DLD1 (cell line): ENCODE measurements around the gene GGT7.
"Not testable (repeated sequence)": the region's sequence is repeated elsewhere in the genome, so short reads cannot be mapped to it uniquely, and the experiment has no call there.

Source experiments
- in situ Hi-C: cut with HindIII; loops from 2 replicates; pipeline ENCODE4 v1.10.0; 2017; ENCODE audit warnings: low sequenced_read_pairs

The GGT7 gene, protein sequence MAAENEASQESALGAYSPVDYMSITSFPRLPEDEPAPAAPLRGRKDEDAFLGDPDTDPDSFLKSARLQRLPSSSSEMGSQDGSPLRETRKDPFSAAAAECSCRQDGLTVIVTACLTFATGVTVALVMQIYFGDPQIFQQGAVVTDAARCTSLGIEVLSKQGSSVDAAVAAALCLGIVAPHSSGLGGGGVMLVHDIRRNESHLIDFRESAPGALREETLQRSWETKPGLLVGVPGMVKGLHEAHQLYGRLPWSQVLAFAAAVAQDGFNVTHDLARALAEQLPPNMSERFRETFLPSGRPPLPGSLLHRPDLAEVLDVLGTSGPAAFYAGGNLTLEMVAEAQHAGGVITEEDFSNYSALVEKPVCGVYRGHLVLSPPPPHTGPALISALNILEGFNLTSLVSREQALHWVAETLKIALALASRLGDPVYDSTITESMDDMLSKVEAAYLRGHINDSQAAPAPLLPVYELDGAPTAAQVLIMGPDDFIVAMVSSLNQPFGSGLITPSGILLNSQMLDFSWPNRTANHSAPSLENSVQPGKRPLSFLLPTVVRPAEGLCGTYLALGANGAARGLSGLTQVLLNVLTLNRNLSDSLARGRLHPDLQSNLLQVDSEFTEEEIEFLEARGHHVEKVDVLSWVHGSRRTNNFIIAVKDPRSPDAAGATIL

DNA sequence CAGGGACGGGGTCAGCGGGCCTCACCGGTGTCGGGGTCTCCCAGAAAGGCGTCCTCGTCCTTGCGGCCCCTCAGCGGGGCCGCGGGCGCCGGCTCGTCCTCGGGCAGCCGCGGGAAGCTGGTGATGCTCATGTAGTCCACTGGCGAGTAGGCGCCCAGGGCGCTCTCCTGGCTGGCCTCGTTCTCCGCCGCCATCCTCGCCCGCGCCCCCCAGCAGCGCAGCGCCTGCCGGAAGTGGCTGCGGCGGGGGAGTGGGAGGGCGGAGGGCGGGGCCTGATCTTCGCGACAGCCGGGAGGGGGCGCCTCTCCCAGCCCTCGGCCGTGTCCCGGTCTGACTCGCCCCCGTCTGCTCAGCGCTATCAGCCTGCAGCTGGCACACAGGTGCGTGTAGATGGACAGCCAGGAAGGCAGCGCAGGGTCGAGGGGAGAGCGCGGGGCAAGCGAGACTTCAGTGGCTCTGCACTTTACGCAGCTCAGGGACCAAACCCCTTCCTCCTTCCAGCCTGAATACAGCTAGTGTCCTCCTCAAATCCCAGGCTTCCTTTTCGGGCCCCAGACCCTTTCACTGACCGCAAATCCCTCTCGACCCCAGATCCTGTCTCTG, at the start of gene GGT7:
Gene GGT7 (minus strand): TSS at position 235 of the 603 bp plus-strand sequence. CDS start 41 bp downstream, at position 194.
- in situ Hi-C loops, result no loop called here

DNA sequence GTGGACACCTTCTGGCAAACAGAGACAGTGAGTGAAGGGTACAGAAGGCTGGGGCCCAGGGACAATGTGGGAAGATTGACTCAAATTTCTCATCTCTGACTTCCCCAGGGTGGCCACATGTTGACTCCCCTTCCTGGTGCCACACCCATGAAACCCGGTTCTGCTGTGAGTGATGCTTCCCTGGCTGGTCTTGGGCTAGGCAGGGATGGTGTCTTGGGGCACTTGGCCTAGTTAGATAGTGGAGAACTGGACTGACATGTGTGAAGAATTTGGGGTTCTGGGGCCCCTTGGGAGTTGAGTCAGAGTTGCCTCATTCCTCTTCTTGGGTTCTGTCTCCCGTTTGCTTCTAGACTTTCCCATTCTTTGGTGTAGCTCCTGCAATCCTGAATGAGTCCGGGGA, 48.8 kb upstream of the GGT7 start:
- in situ Hi-C loops, result loop anchor here (25.0 kb wide), 1 partner anchor 116 kb away; no protein-coding TSS in a partner anchor

DNA sequence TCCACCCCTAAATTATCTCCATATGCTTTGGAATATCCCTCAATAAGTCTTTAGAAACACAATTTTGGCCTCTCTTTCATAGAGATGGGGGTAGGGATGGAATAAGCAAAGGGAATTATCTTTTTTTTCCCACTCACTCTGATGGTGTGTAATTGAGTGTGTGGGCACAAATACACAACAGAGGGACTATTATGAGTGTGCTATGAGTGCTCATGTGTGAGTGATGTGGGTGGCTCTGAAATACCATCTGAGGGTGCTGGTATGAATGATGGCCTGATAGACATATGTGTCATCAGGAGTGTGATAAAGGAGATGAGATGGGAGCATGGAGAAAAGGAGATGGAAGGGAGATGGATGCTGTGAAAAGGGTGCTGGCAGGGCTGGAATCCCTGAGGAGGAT, 47.4 kb upstream of the GGT7 start:
- in situ Hi-C loops, result loop anchor here (25.0 kb wide), 1 partner anchor 117 kb away; no protein-coding TSS in a partner anchor

DNA sequence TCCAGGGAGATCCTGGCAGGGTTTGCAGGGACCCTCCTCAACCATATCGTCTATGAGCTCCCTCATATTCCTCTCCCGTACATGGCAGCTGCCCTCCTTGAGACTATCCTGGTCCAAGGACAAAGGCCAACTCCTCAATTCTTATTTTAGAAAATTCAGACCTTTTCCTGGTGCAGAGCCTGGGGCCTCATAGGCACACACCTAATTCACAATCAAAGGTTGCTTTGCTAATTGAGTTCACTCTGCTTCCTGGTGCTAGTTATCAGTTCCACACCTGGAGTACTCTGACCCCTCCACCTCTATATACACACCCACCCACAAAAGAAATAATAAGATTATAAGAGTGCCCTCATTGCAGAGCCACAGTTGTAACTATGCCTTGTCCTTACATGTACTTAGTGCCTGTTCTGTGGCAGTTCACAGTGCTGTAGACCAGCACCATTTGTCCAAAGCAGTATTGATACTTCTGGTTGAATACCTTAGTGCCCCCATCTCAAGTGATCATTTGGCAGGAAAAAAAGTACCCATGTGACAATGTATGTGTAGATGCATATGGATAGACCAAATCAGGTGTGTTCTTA, 44.2 kb upstream of the GGT7 start:
- in situ Hi-C loops, result loop anchor here (25.0 kb wide), 1 partner anchor 120 kb away; no protein-coding TSS in a partner anchor

DNA sequence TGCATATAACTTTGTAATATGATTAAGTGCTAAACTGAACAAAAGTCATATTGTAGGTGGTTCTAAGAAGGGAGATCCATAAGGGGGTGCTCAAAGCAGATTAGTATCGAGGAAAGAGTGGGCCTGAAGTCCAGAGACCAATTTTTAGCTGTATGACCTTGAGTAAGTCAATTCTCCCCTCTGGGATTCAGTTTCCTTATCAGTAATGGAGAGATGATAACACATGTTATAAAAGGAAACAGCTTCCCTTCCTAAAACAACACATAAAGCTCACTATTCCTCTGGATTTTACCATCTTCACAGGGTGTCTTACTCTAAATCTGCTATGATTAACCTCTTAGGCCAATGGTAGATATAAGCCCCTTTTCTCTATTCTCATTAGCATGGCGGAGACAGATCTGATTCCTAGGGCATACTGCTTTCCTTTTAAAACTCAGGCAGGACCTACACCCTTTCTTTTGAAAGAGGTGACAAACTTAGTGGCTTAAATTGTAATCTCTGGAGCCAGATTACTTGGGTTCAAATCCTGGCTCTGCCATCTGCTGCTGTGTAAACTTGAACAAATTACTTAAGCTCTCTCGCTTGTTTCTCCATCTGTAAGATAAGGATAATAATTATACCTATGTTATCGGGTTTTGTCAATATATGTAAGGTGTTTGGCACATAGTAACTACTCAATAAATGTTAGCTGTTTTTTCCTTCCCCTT, 43.2 kb upstream of the GGT7 start:
- in situ Hi-C loops, result loop anchor here (25.0 kb wide), 1 partner anchor 121 kb away; no protein-coding TSS in a partner anchor

DNA sequence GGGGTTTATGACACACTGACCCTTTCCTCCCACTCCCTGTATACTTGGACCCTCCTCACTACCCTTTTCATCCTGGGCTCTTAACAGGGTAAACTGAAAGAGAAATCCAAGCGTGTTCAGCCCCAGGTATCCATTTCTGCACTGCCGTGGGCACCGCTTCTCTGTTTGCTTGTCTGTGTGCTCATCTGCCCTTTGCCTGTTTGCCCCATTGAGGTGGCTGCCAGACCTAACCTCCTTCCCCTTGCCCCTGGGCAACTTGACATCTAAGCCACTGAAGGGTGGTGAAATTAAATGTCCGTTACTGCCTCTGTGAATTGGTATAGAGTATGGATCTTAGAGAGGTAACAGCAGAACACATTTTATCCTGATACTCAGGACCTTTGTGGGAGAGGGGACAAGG, 42.5 kb upstream of the GGT7 start:
- in situ Hi-C loops, result loop anchor here (25.0 kb wide), 1 partner anchor 122 kb away; no protein-coding TSS in a partner anchor

DNA sequence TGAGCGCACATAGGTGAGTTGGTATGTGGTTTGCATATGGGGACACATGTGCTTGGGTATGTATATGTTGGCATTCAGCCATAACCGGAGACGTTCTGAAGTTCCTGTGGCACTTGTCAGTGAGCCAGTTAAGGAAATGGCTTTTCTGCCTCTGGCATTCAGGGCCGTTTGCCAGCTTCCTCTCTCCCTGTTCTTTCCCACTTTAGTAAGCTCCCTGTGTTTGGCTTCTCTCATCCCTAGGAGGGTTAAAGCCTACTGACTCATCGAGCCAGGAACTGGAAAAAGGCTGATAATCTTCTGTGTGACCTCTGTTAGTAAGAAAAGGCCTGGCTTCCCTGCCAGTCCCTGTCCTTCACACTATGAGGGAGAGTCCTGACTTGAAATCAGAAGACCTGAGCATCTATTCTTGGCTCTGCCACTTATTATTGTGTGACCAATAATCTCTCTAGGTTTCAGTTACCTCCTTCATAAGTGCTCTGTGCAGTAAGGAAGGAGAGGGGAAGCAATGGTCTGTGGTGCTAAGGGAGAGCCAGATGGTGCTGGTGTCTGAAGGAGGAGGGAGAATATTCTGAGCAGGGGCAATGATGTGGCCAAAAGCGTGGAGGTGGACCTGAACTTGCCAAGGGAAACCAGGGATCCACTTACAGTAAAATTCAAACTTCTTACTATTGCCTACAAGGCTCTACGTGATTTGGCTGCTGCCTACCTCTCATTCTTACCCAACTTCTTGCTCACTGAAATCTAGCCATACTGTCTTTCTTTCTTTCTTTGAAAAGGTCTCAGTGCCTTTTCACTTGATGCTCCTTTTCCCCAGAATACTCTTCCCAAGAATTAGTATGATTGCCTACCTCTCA, 35.2 kb upstream of the GGT7 start:
- in situ Hi-C loops, result loop anchor here (25.0 kb wide), 1 partner anchor 129 kb away; no protein-coding TSS in a partner anchor

DNA sequence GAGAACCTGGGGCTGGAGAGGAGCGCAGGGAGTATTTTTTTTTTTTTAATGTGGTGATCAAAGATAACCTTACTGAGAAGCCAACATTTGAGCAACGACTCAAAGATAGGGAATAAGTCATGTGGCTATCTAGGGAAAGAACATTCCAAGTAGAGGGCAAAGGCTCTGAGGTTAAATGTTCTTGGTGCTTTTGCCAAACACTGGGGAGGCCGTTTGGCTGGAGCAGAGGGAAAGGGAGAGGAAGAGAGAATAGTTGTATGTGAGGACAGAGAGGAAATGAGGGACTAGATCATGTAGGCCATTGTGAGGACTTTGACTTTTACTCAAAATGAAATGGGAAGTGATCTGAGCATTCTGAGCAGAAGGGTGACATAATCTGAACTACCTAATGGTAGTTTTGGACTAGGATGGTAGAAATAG, 31.6 kb upstream of the GGT7 start:
- in situ Hi-C loops, result loop anchor here (25.0 kb wide), 1 partner anchor 133 kb away; no protein-coding TSS in a partner anchor

DNA sequence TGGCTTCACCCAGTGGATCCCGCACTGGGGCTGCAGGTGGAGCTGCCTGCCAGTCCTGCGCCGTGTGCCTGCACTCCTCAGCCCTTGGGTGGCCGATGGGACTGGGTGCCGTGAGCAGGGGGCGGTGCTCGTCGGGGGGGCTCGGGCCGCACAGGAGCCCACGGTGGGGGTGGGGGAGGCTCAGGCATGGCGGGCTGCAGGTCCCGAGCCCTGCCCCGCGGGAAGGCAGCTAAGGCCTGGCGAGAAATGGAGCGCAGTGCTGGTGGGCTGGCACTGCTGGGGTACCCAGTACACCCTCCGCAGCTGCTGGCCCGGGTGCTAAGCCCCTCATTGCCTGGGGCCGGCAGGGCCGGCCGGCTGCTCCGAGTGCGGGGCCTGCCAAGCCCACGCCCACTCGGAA, 26.1 kb upstream of the GGT7 start:
- in situ Hi-C loops, result not testable (repeated sequence)

DNA sequence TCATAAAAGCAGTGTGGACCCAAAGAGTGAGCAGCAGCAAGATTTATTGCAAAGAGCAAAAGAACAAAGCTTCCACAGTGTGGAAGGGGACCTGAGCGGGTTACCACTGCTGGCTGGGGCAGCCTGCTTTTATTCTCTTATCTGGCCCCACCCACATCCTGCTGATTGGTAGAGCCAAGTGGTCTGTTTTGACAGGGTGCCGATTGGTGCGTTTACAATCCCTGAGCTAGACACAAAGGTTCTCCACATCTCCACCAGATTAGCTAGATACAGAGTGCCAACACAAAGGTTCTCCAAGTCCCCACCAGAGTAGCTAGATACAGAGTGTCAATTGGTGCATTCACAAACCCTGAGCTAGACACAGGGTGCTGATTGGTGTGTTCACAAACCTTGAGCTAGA, 25.5 kb upstream of the GGT7 start:
- in situ Hi-C loops, result not testable (repeated sequence)

DNA sequence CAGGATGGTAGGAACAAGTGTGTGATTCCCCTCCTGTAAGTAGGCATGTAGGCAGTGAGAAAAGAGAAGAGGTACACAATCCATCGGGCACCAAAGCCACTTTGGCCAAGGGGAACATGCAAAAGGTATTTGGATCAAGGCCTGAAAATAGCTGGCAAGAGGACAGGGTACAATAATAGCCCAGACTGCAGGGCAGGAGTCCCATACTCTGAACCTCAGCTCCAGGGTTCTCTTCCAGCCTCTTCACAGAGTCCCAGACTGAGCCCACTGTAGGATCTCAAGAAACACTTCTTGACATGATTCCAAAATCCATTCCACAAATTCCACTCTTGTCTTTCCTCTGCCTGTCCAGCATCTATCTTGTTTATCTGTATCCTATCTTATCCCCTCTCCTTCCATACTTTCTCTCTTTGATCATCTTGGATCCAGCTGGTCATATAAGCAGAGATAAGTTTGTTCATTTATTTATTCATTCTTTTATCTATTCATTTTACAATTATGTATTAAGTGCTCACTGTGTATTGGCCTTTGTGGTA, 23.5 kb upstream of the GGT7 start:
- in situ Hi-C loops, result no loop called here

DNA sequence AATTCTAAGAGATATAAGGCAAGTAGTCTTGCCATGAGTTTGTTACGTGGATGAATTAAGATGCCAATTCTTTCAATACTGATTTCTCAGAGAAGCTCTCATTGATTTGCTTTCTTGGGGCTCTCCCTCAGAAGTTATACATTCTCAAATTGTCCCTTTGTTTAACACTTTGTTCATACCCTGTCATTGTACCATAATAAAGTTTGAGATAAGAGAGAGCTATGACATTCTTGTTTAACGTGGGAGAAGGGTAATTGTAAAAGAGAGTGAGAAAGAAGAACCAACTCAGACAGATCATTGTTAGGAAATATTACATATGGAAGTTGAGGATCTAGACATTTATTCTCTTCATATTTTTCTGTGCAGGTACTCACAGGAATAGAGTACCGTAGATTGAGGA, 22.8 kb upstream of the GGT7 start:
- in situ Hi-C loops, result no loop called here

DNA sequence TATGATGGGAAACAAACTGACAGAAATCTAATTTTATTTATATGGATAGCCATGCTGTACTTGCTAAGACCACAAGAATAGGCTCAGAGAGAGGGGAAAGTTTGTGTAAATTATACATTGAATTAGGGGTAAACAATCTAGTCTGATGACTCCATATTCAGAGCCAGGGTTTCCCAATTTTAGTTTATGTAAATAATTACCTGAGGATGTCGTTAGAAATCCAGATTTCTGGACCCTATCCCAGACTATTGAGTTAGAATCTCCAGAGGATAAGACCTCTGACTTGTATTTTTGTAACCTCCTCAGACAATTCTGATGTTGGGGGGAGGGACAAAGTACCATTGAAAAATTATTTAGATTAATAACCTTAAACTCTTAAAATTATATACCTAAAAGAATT, 22.1 kb upstream of the GGT7 start:
- in situ Hi-C loops, result no loop called here

DNA sequence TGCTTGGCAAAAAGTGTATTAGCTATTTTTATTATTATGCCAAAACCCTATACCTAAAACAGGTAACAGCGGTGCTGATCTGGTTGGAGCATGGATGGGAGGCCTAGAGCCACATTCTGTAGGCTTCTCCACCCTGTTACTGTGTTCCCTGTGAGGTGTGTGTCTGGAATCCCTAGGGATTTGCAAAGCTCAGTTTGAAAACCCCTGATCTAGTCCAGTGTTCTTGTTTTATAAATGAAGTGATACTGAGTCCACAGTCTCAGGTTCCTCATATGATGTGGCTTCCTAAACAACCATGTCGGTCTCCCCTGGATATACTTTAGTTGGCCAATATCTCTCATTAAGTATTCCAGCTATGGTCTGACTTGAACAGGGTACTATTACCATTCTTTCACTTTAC, 20.0 kb upstream of the GGT7 start:
- in situ Hi-C loops, result no loop called here

DNA sequence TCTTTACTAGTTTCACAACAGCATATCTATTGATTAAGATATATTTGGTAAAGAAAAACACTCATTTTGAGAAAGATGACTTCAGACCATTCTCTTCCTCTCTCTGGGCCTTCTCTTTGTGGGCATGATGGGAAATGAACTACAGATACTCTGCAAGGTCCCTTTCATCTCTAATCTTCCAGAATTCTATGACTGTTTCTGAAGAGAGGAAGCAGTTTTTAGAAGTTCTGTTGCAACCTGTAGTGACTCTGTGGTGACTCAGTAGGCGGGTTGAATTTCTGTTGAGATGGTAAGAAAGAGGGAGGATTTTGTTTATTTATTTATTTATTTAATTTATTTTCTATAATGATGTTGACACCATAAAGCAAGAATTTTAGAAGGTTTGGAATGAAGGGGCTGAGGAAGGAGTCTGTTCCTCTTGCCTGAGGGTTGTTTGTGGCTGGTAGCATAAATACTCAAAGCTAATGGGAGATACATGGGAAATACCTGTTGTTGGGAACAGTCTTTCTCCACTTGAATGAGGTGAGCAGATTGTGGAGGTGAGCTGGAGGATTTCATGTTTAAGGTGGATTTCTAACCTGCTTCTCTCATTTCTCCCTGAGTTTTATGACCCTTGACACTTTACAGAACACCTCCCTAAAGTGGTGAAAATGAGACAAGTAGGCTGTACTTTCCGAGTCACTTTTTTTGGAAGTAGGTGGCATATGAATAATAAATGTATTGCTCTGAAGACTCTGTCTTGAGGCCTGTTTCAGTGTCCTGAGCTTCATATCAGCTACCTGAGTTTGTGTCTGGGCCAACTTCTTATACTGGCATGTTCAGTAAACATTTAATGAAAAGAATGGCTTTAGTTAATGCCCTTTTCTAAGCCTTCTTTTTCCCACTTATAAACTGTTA, 18.8 kb upstream of the GGT7 start:
- in situ Hi-C loops, result no loop called here

DNA sequence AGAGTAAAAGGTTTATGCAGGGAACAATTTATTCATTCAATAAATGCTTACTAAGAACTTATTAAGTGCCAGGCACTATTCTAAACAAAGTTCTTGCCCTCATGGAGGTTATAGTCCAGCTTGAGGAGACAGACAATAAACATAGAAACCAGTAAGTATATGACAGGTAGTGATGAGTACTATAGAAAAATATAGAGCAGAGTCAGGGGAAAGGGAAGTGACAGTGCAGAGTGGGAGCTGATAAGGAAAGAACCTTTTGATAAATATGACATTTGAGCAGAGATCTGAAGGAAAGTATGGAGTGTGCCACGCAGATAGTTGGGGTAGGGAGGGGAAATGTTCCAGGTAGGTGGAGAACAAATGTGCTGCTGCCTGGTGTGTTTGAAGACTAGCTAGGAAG, 15.8 kb upstream of the GGT7 start:
- in situ Hi-C loops, result no loop called here

DNA sequence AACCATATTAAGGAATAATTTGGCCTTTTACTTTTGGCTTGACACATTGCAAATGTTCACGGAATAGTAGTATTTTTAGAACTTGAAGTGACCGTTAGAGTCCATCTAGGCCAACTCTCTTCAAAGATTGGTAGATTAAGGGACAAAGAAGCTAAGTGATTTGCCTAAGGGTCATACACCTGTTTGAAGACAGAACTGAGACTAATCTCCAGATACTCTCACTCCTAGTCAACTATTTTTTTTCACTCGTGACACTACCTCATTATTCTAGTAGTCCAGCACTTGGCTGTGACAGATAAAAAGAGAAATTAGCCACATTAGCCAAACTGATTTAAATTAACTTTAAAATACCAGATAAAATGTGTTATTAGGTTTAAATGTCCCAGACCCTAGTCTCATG, 14.4 kb upstream of the GGT7 start:
- in situ Hi-C loops, result no loop called here

DNA sequence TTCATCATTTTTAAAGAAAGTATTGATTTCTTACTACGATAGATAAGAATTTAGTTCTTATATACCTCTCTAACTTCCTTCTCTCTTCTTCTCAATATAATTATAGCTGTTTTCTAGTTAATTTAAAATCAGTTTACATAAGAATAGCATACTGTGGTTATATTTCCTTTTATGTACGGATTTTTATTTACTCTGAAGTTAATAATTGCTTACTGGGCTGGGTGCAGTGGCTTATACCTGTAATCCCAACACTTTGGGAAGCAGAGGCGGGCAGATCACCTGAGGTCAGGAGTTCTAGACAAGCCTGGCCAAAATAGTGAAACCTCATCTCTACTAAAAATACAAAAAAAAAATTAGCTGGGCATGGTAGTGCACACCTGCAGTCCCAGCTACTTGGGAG, 13.5 kb upstream of the GGT7 start:
- in situ Hi-C loops, result no loop called here
